Gastrocnemius medialis (tissue), 4 donors: ENCODE measurements around the gene ALG14.
"Not testable (repeated sequence)": the region's sequence is repeated elsewhere in the genome, so short reads cannot be mapped to it uniquely, and the experiment has no call there.

Experiments used
- CTCF ChIP-seq, 5 experiments: fragments of 450-650 bp in 3 of 5; fragments of 200-600 bp in 2 of 5; sonication (generic) in 2 of 5; IDR thresholded peaks in 4 of 5; conservative IDR thresholded peaks in 1 of 5; 1 replicate in 4 of 5; 2 replicates in 1 of 5; pipeline ENCODE4 v1.5.1; 2016 to 2019; ENCODE audit warnings: antibody characterized with exemption in 5 of 5, mild to moderate bottlenecking in 3 of 5, moderate library complexity in 3 of 5
- POLR2A ChIP-seq, 2 donors: fragments of 450-650 bp; IDR thresholded peaks; one replicate each; pipeline ENCODE4 v1.6.1; 2017; ENCODE audit warnings: antibody characterized with exemption in 2 of 2, mild to moderate bottlenecking in 2 of 2, moderate library complexity in 2 of 2

GRCh38 chr1:94995536-94995935, 77.2 kb downstream of the ALG14 start:
- not testable (repeated sequence) for TF ChIP-seq CTCF (IDR thresholded peaks at IDR 0.05 in 4 of 5, conservative IDR thresholded peaks at IDR 0.05 in 1 of 5); POLR2A (IDR thresholded peaks at IDR 0.05)
